ENCODE results near the gene FAM114A1.

Gene FAM114A1

DNA sequence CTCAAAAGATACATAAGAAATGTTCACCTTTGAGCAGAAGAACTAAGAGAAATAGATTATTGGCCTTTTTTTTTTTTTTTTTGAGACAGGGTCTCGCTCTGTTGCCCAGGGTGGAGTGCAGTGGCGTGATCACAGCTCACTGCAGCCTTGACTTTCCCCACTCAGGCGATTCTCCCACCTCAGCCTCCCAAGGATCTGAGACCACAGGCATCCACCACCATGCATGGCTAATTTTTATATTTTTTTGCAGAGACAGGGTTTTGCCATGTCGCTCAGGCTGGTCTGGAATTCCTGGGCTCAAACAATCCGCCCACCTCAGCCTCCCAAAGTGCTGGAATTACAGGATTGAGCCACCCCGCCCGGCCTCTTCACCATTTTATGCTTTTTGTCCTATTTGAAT, 8.1 kb upstream of the FAM114A1 start:
- no peak for DNase-seq

- DNase-seq, result peak; percentile 19
Observed at GRCh38 chr4:38860788-38861424, 6.7 kb upstream of the FAM114A1 start.

DNA sequence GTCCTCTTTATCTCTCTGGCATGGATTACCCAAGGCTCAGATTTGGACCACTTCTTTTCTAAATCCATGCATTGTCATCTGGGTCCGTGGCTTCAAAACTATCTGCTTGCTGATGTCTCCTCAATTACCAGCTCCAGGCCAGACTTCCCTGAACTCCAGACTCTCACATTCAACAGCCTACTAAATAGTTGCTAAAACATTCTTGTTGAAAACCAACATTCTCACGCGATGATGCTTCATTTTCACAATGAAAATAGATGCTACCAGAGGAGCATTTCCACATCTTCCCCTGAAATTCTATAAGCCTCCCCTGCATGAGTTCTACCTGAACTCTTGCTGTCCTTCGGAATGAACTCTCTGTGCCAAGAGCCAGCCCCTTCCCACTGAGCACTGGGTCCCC, 5.8 kb upstream of the FAM114A1 start:
- no peak for DNase-seq

DNA sequence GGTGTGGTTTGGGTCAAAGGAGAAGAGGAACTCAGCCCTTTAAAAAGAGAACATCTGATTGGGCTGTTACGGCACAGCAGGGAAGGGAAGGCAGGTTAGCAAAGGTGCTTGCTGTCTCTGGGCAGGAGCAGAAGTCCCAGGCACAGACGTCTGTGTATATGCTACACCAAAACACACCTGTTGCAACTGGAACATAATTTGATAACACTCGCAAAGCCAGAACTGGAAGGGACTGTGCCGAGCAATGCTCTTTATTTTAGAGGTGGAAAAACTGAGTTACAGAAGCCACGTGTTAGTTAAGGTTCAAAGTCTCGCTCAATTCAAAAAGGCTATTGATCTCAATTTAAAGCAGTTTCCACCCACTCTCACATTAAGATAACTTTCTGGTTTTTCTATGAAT, 2.2 kb upstream of the FAM114A1 start:
- DNase-seq, result no peak

DNA sequence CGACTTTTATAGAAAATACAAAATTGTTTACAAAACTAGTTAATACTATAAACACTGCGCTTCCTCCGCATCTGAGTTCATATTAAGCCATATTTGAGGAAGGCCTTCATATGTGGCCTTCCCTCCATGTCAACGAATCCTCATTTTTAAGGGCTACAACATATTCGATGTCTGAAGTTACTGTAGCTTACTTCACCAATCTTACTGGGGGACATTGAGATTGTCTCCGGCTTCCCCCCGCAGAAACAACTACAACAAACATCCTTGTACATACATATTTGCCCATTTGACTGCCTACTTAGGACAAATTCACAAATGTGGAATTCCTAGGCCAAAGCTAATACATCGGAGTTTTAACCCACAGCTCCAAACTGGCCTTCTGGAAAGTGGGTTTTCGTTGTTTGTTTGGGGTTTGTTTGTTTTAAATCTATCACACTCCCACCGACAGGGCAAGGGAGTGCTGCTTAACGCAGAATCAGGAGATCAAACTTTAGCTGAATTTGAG, 581 bp upstream of the FAM114A1 start:
- no peak for DNase-seq

DNA sequence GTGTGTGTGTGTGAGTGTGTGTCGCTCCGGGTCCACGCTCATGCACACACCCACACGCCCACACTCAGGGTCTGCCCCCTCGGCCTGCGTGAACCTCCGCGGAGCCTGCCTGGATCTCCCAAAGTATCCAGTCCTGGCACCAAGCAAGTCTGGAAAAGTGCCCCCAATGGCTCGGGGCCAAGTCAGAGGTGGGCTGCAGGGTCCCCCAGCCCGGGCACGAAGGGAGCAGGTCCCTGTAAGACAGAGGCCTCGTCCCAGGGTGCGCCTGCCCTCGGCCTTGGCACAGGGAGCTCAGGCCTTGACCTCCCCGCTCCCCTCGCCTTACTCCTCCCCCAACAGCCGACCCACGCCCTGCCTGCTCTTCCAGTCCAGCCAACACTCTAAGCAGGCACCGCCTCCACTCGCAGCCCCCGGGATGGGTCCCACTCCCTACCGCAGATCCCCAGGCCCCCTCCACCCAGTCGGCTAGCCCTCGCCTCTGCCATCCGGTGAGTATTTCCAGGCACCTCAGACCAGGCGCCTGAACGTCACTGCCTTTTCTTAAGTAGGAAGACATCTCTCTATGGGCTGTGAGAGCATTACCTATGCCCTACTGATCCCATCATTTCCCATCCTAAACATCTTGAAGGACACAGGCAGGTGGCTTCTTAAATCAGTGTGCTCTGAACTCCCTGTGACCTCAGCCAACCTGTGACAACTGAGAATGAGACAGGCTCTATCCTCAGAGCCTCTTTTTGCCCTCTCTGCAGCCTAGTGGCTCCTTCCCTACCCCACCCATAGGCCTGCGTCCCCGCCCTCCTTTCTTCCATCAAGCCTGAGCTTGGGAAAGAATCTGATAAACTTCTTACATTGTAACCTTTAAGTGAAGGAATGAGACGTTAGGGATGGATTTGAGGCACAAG, 704 bp downstream of the FAM114A1 start:
- DNase-seq, result no peak

DNA sequence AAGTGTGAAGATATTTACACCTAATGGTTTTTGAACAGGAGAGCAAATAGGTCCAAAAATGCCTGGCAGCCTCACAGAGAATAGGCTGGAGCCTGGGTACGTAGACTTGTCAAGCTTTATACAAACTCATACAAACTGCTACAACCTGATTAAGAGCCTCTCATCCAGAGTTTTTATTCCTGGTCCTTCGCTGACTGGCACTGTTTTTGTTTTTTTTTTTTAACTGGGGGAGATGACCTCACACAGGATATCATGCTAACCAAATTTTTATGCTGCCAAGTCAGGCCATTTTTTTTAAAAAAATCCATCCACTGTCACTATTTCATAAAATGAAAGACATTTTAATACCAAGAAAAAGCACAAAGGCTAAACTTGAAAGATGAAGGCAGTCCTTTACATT, 1.9 kb downstream of the FAM114A1 start:
- DNase-seq, result no peak

- no peak for DNase-seq
Observed at GRCh38 chr4:38870098-38870808, 2.6 kb downstream of the FAM114A1 start.

DNA sequence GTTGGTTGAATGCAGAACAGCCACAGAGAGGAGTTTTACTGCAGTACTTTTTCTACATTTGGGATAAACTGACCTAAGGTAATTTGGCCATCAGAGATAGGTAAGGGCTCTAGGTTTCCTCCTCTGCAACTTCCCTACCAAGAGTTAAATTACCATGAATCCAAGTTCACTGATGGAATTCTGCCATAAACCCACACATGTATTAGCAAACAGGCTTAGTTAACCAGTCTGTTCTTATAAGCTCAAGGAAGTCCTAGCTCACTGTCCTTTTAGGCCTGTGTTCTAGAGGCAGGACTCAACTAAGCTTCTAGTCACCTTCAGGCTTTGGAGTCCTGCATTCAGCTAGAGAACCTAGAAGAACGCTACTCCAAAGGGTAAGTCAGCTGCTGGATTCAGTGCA, 4.0 kb downstream of the FAM114A1 start:
- no peak for DNase-seq

DNA sequence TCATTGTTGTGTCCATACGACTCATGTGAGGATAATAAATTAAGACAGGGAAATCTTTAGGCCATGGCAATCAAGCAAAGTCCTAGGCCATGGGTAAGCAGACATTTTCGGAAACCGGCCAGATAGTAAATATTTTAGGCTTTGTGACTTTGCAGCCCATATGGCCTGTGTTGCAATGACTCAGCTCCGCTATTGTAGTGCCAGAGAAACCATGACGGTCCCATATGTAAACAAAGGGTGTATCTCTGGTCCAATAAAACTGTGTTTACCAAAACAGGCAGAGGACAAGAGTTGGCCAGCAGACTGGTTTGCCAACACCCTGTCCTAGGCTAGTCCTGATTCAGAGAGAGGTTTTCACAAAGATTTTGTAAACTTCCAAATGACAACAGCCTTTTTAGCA, 5.0 kb downstream of the FAM114A1 start:
- no peak for DNase-seq

- no peak for DNase-seq
Observed at GRCh38 chr4:38873290-38873944, 5.8 kb downstream of the FAM114A1 start.

- DNase-seq, result no peak
Observed at GRCh38 chr4:38876636-38877035, 9.0 kb downstream of the FAM114A1 start.

GRCh38 chr4:38884254-38884653, 16.6 kb downstream of the FAM114A1 start:
- DNase-seq, result no peak

- no peak for DNase-seq
Observed at GRCh38 chr4:38889143-38889542, 21.5 kb downstream of the FAM114A1 start.

DNA sequence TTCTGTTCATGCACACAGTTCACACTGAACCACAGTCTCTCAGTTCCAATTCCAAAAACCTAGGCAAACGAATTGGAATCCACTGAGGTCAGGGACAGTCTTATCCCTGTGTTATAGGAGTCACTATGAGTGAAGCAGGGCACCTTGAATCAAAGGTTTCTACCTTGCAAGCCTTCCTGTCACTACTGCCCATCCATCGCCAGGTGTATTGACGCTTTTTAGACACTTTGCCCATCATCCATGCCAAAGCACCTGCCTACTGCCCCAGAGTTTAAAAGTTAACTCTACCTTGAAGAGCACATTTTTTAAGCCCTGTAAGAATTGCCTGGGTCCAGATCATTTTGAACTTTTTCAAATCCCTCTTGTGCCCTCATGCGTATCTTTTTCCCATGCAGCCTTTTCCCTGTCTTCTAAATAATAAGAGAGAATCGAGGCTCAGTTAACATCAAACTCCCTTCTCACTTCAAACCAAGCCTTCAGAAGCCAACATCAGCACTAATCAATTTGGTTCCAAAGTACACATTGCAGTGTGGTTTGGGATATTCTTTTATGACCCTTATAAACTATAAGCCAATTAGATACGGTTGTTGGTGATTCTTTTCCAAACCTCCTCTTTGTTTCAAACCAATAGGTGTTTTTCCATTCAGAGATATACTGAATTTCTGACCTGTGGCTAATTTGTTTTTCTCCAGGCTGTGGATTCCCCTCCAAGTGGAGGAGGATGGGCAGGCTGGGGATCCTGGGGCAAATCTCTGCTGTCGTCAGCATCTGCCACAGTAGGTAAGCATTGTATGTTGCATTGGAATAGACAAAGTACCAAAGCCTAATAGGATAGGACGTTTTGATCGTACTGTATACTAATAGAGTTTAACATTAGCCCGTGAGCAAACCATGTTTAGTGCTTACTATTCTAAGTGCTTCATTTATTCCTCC, 23.7 kb downstream of the FAM114A1 start:
- DNase-seq, result no peak

GRCh38 chr4:38894322-38894982, 26.8 kb downstream of the FAM114A1 start:
- DNase-seq, result no peak

DNA sequence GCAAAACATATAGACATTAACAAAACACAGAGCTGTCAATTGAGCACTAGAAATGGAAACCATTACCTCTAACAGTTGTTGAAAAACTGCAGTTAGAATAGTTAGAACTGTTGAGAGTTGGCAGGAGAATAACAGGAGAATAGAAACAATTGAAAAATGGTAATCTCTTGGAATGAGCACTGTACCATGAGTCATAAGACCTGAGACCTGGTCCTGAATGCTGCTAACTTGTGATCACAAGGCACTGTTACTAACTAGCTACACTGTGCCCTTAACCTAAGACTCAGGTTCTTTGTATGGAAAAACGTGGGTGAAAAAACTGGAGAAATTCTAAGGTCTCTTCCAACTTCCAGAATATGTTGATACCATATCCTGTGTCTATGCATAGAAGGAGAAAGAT, 29.3 kb downstream of the FAM114A1 start:
- no peak for DNase-seq

DNA sequence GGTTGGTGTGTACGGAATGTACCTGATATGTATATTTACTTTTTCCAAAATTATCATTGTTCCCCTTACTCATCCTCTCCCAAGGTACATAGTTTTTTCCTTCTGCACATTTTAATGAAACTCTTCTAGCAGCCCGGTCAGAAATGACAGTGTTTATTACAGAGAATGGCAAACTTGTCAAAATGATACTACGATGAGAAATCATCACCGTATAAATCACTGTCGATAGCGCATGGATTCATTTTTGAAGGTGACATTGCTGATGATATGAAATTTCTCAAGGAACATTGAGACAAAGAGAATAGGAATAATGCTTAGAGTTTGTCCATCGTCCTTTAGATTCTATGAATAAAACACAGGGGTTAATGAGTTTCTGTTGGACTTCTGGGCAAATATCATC, 30.6 kb downstream of the FAM114A1 start:
- DNase-seq, result no peak

- DNase-seq, result no peak
Observed at GRCh38 chr4:38902221-38902620, 34.6 kb downstream of the FAM114A1 start.

DNA sequence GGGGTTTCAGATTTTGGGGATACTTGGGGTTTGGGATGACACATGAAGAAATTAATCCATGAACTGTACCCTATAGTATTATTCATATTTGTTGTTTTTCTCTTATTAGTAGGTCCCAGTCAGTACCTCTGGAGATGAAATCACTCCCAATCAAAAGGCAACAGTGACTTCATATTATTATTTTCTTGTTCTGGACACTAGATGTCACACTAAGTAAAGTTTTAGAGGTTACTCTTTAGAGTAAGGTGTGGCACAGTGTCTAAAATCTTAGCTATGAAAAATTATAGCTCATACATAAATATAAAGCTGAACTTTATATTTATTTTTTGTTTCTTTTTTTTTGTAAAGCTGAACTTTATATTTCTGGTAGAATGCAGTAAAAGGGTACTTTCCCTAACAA, 35.1 kb downstream of the FAM114A1 start:
- no peak for DNase-seq

DNA sequence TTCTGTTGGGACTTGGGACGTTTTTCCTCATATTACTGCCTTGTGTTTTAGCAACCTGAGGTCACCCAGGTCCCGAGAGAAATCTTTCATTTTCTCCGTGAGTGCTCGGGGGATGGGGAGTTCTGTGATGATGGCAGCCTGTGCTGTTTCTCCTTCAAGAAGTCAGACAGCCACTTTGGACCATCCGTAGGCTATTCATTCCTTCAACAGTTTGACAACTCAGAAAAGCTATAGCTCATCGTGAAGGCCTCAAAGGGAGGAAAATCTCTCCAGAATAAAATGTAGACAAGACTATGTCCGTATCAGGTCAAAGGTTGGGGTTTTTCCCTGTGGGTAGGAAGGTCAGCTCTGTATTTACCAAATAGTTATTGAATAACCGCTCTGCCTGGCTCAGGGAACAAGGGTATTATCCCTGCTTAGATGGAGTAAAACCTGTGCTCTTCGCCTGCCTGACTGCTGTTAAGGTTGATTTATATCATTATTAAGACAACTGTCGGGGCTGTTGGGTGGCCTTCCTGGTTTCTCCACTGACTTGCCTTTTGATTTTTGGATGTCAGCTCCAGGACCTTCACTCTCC, 36.6 kb downstream of the FAM114A1 start:
- DNase-seq, result no peak
